ENCODE measurements around the gene ZNF101. TPM values are rescaled to one million over a fixed set of nuclear protein-coding genes. Genes with fewer than 3 reads are reported as not detected.

ZNF101 gene
- total RNA-seq (10 to 100 TPM; 29.6 to 58.3 (median 41.1) TPM), polyA plus RNA-seq (10 to 100 TPM; 29.8 to 51.9 (median 46.3) TPM)
- long read RNA-seq, donor 1, full-length matches to known transcripts: 3 of 3 reads
- long read RNA-seq, donor 1, partial matches to known transcripts: 0 of 3 reads
- long read RNA-seq, donor 1, other reads (novel, unspliced or antisense): 0 of 3 reads
- long read RNA-seq, donor 2: 0 reads

DNA sequence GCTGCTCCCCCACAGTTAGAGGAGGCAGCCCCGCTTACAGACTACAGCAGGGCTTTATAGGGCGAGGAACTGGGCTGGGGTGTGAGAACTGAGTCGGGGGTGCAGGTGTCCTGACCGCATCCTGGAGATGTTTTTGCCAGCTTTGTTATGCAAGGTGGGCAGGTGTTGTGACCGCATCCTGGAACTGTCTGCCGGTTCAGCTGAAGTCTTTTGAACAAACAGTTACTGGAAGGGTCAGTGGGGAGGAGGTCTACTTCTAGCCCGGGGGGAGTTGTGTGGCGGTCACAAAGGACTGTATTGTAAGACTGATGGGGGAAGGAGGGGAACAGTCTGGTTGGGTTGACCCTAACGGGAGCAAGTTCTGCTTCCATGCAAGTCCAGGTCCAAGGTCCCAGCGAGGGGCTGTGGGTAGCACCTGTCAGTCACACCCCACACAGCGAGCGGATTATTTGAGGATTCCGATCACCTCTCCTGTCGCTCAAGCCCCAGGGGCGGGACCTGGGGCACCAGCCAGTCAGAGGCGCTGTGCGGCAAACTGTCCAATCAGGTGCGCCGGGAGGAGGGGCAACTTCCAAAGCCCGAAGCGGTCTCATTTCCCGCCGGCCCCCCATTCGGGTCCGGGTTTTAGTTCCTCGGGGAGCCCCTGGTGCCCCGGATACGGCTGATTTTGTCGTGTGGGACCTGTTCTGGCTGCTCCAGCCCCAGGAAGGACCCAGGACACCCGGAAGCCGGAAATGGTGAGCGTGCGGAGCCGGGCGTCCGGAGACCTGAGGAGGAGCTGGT is at the start of gene ZNF101:
TSS of gene ZNF101 (plus strand) at position 610 of the 783 bp plus-strand sequence. CDS start at position 735, 125 bp downstream.
- peaks cover 5 to 74% (median 37%) of the 10 kb centered on the region in 6 donors for H3K4me1 ChIP-seq
- TF ChIP-seq POLR2AphosphoS5 (IDR thresholded peaks at IDR 0.05): peak; percentile 81 to 91 (median 82)
- TF ChIP-seq, protein P1, sequence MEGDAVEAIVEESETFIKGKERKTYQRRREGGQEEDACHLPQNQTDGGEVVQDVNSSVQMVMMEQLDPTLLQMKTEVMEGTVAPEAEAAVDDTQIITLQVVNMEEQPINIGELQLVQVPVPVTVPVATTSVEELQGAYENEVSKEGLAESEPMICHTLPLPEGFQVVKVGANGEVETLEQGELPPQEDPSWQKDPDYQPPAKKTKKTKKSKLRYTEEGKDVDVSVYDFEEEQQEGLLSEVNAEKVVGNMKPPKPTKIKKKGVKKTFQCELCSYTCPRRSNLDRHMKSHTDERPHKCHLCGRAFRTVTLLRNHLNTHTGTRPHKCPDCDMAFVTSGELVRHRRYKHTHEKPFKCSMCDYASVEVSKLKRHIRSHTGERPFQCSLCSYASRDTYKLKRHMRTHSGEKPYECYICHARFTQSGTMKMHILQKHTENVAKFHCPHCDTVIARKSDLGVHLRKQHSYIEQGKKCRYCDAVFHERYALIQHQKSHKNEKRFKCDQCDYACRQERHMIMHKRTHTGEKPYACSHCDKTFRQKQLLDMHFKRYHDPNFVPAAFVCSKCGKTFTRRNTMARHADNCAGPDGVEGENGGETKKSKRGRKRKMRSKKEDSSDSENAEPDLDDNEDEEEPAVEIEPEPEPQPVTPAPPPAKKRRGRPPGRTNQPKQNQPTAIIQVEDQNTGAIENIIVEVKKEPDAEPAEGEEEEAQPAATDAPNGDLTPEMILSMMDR (IDR thresholded peaks at IDR 0.05 in 8 of 11, conservative IDR thresholded peaks at IDR 0.05 in 3 of 11): peak in 3 of 11 experiments; percentile 6 to 35 (median 9)
- peak in 2 of 3 donors; percentile 15 to 25 for TF ChIP-seq POLR2A (IDR thresholded peaks at IDR 0.05)
- 0 to 1% (median 1%) methylated on average over 12 to 36 of the region's 36 CpGs for WGBS, 5 donors
- no peaks in the 10 kb centered on the region for H3K27me3 ChIP-seq (replicated peaks in 1 of 7)
- intact Hi-C loops (cut with DNase I; ENCODE audit: low total_unique reads): loop anchor here (10.0 kb wide), 1 partner anchor 66 kb away; the partner anchor contains the start of gene ZNF14
- H3K9me3 ChIP-seq: peaks cover 0 to 36% (median 13%) of the 10 kb centered on the region in 8 donors
- H3K27ac ChIP-seq: peak within 1 kb of the TSS; percentile 90 to 99 (median 96)
- peak; percentile 97 for DNase-seq
- peaks cover 0 to 35% (median 13%) of the 10 kb centered on the region in 6 donors for H3K36me3 ChIP-seq
- H3K4me3 ChIP-seq: peak within 1 kb of the TSS; percentile 70 to 95 (median 86)

DNA sequence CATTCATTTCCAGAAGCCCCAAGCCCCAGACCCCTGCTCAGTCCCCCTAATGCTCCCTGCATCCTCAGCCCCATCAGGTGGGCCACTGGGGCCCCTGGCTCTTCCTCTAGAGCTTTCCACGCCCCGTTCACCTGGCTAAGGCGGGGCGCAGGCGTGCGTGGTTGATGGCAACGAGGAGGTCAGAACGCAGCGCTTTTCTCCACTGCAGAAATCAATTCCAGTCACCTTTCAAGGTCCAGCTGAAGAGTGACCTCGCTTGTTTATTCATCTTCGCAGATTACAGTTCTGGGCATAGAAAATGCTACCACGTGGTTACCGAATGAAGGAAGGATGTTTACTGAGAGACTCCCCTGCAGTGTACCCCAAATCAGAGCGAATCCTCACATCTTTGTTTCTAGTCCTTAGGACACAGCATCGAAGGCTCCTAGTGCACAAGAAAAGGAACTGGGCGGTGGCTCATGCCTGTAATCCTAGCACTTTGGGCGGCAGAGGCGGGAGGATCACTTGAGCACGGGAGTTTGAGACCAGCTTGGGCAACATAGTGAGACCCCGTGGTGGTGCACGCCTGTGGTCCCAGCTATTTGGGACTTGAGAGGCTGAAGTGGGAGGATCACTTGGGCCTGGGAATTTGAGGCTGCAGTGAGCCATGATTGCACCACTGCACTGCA is 49.3 kb upstream of the ZNF101 start:
- Histone ChIP-seq H3K4me1 (peaks cover 0 to 39% (median 17%) of the 10 kb centered on the region in 6 donors), H3K4me3 (peak overlapping the region in 4 of 8 donors; percentile 50 to 79 (median 52)), H3K27ac (peak overlapping the region in 3 of 8 donors; percentile 51 to 75 (median 73)), H3K27me3 (replicated peaks in 1 of 7) (peaks cover 0 to 13% (median 0%) of the 10 kb centered on the region in 7 donors), H3K36me3 (peaks cover 0 to 20% (median 3%) of the 10 kb centered on the region in 6 donors), H3K9me3 (no peaks in the 10 kb centered on the region)
- intact Hi-C loops (cut with DNase I; ENCODE audit: low total_unique reads): no loop called here
- TF ChIP-seq, protein P1 (IDR thresholded peaks at IDR 0.05 in 8 of 11, conservative IDR thresholded peaks at IDR 0.05 in 3 of 11): no peak
- no peak for TF ChIP-seq POLR2AphosphoS5 (IDR thresholded peaks at IDR 0.05)
- TF ChIP-seq POLR2A (IDR thresholded peaks at IDR 0.05): no peak
- no peak for DNase-seq
- 65 to 75% (median 74%) methylated on average over 20 to 21 of the region's 21 CpGs for WGBS, 5 donors

DNA sequence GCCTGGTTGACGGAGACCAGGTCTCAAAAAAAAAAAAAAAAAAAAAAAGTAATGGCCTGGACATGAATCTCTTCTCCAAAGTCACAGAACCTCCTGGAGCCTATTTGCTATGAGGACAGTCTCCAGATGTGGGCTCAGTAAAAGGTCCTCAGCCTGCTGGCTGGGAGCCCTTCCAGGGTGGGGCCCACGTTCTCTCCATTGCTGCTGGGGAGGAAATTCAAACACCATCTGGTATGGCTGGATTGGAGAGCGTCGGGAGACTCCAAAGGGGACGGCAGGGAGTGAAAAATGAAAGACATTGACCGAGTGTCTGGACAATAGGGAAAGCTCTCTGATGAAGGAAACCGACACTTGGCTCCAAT is 48.8 kb upstream of the ZNF101 start:
- TF ChIP-seq POLR2A (IDR thresholded peaks at IDR 0.05) (no peak), POLR2AphosphoS5 (IDR thresholded peaks at IDR 0.05) (no peak)
- TF ChIP-seq, protein P1 (IDR thresholded peaks at IDR 0.05 in 8 of 11, conservative IDR thresholded peaks at IDR 0.05 in 3 of 11): no peak
- Histone ChIP-seq H3K36me3 (peaks cover 0 to 24% (median 3%) of the 10 kb centered on the region in 6 donors), H3K9me3 (no peaks in the 10 kb centered on the region), H3K27ac (no peak overlapping the region), H3K4me1 (peaks cover 0 to 40% (median 17%) of the 10 kb centered on the region in 6 donors), H3K4me3 (no peak overlapping the region), H3K27me3 (replicated peaks in 1 of 7) (peaks cover 0 to 13% (median 0%) of the 10 kb centered on the region in 7 donors)
- 60 to 76% (median 72%) methylated on average over 7 of the region's 7 CpGs for WGBS, 5 donors
- intact Hi-C loops (cut with DNase I; ENCODE audit: low total_unique reads): no loop called here
- no peak for DNase-seq
